ENCODE data around the gene ADAM10.
"Not testable (repeated sequence)": the region's sequence is repeated elsewhere in the genome, so short reads cannot be mapped to it uniquely, and the experiment has no call there.

The ADAM10 gene

GRCh38 chr15:58665672-58666071 is 83.8 kb downstream of the ADAM10 start:
- DNase-seq = no peak

- DNase-seq = no peak
Observed at GRCh38 chr15:58650102-58650501, 99.4 kb downstream of the ADAM10 start.

DNA sequence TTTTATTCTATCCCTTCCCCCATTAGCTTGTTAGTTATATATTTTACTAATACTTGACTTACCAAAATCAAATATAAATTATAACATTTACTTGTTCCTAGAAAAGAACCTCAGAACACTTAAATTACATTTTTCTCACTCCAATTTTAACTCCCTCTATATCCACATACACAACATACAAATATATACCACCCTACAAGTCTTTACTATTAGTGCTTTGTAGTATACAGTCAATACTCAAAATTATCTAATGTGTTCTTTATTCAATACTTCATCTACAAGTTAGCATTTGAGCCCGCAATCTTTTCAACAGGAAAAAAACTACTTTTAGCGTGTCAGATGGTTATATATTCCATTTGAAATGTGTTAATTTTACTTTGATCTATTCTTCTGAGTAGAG is 100.3 kb downstream of the ADAM10 start:
- no peak for DNase-seq

DNA sequence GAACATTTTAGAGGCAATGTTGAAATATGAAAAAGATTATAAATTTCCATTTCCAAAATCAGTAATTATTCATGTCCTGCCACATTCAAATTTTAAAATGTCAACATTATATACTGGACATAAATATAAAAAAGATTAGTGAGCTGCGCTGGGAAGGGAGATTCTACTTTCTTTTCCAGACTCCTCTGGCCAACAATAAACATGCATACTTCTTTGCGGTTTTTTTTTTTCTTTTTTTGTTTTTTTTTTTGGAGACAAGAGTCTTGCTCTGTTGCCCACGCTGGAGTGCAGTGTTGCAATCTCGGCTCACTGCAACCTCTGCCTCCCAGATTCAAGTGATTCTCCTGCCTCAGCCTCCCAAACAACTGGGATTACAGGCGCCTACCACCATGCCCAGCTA is 105.5 kb downstream of the ADAM10 start:
- DNase-seq = no peak

DNA sequence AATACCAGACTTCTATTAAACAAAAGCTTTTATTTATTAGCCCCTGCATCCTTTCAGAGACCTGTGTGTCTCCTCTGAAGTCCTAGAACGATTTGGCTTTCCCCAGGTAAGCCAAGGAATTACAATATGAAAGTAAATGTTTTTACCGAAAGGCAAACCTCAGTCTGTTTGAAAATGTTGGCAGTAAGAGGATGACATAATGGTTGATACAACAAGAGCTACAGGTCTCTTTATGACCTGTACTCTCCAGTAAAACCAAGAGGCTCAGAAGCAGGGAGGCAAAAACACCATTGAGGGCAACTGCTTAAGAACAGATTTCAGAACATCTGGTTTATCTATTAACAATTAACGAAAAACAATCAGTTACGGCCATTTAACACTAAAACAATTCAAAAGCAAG is 107.8 kb downstream of the ADAM10 start:
- no peak for DNase-seq

GRCh38 chr15:58639992-58640391 is 109.5 kb downstream of the ADAM10 start:
- DNase-seq = no peak

GRCh38 chr15:58639002-58639756 is 110.3 kb downstream of the ADAM10 start:
- no peak for DNase-seq

- DNase-seq = no peak
Observed at GRCh38 chr15:58632789-58633188, 116.7 kb downstream of the ADAM10 start.

DNA sequence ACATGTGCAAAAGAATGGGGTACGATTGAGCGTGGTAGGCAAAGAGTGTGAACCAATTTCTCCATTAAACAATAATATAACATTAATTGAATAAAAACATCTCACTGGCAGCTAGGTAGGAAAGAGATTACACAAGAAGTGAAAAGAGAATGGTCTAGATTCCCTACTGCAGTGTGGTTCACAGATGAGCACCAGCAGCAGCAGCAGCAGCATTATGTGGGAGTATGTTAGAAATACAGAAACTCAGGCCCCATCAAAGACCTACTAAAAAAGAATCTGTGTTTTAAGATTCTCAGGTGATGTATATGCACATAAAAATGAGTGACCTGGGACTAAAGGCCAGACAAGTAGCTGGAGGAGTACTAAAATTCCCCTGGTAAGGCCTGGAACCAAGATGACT is 118.2 kb downstream of the ADAM10 start:
- DNase-seq = no peak

GRCh38 chr15:58629625-58630024 is 119.9 kb downstream of the ADAM10 start:
- DNase-seq = no peak

- DNase-seq = no peak
Observed at GRCh38 chr15:58628206-58628947, 121.1 kb downstream of the ADAM10 start.

- DNase-seq = no peak
Observed at GRCh38 chr15:58627701-58628100, 121.8 kb downstream of the ADAM10 start.

- DNase-seq = no peak
Observed at GRCh38 chr15:58627046-58627445, 122.5 kb downstream of the ADAM10 start.

GRCh38 chr15:58626378-58626777 is 123.1 kb downstream of the ADAM10 start:
- no peak for DNase-seq

DNA sequence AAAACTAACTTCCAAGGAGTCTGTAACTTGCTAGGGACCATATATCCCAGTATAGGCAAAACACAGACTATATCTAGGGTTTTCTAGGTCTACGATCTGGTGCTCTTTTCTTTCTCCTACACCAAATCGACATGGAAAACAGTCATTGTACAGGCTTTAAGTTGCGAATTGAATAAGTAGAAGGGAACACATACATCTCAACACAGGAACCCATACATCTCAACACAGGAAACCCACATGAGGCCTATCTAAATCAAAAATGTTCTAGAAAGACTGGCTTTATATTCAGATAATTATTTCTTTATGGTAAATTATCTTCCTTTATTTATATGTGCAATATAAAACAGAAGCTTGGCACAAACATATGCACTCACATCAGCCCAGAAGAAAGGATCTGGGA is 126.6 kb downstream of the ADAM10 start:
- no peak for DNase-seq

DNA sequence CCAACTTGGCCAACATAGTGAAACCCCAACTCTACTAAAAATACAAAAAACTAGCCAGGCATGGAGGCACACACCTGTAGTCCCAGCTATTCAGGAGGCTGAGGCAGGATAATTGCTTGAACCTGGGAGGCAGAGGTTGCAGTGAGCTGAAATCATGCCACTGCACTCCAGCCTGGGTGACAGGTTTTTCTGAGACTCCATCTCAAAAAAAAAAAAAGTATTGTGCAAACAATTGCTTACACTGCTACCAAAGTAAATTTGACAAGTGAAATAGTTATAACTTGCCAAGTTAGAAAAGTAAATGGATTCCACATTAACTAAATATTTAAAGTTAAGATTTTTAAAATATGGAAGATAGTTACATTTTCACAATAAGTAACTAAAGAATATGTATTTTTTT is 129.2 kb downstream of the ADAM10 start:
- DNase-seq = not testable (repeated sequence)

GRCh38 chr15:58616171-58616570 is 133.3 kb downstream of the ADAM10 start:
- DNase-seq = no peak

GRCh38 chr15:58611731-58612676 is 137.5 kb downstream of the ADAM10 start:
- DNase-seq = no peak

- no peak for DNase-seq
Observed at GRCh38 chr15:58608711-58609110, 140.8 kb downstream of the ADAM10 start.

- no peak for DNase-seq
Observed at GRCh38 chr15:58608129-58608590, 141.3 kb downstream of the ADAM10 start.

- DNase-seq = no peak
Observed at GRCh38 chr15:58606577-58607080, 142.9 kb downstream of the ADAM10 start.

GRCh38 chr15:58605931-58606530 is 143.5 kb downstream of the ADAM10 start:
- DNase-seq = no peak
